Stimulated activated CD8-positive, alpha-beta memory T cell treated with anti-CD3 and anti-CD28 coated beads, Interleukin-12 subunit alpha, Interleukin-12 subunit beta, amount 100 ng/mL, for 1 hour (primary cell): ENCODE measurements around the gene SYTL2.

ENCODE experiments used
- DNase-seq: peaks from one replicate; pipeline ENCODE4 v3.0.0-alpha.2; 2020; ENCODE audit warnings: low read depth

Gene SYTL2

DNA sequence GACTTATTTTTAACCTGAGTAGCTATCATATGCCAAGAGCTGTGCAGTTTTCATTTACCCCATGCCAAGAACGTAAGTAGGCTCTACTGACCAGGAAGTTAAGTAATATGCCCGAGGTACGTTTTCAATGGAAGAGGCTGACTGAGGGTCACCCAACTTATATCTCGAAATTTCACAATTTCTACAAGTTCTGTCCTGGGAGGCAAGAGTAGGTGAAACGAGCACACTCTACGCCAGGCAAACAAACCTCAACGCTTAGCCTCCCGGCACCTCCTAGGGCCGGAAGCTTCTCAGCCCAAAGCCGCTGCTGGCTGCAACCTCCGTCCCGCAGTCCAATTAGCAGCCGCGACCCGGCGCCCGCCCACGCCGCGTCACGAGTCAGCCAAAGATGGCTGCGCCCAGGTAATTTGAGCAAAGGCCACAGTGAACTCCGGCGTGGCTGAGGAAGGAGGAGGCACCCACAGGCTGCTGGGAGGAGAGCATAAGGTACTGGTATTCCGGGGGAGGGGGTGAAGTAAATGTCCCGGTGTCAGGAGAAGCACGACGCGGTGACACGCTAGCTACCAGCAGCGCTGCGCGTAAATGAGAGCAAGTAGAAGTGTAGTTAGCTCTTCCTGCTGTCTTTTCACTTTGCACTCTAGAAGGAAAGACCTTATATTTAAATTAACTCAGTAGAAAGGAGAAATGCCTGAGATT lies 163.2 kb downstream of the SYTL2 start, which contains the start of gene TMEM126A:
Gene TMEM126A, plus strand, starts transcription at position 364 of the 696 bp plus-strand sequence. CDS start 2,289 bp downstream, outside the sequence.
- DNase-seq = peak; percentile 82

DNA sequence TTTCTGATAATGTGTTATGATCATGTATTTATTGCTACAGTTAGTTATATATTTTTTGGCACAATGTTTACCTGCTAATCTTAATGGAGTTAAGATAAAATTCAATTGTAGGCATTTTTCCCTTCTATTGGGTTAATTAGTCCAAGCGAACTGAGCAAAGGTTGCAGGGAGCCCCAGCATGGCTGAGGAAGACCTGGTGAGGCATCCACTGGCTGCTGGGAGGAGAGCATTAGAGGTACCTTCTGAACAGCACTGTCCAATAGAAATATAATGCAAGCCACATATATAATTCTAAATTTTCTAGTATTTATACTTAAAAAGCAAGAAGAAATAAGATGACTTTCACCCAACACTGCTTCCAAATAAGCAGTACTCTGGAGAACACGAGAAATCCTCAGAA lies 163.9 kb downstream of the SYTL2 start:
- no peak for DNase-seq
